Cardiac septum (tissue), 1 donor: ENCODE measurements around the gene FAM89B. TPM values are rescaled to one million over a fixed set of nuclear protein-coding genes. Genes with fewer than 3 reads are reported as not detected.
A peak's percentile ranks its signal among the peaks of the same experiment; 100 is the strongest.
"Not testable (repeated sequence)": the region's sequence is repeated elsewhere in the genome, so short reads cannot be mapped to it uniquely, and the experiment has no call there.

Source experiments
- DNase-seq: peaks from one replicate; pipeline ENCODE4 v3.0.0-alpha.2; 2020; ENCODE audit warnings: low spot score
- intact Hi-C: fragments of 100-400 bp; cut with DNase I; formaldehyde crosslinking; loops from one replicate; pipeline ENCODE4 v1.14.0; 2022
- total RNA-seq: library from RNA; stranded (reverse); fragmentation: NEBNext Ultra II Directional; extraction: Animal tissue kit (Norgen Biotek cat#: 25700); gene quantifications from one replicate; pipeline ENCODE4 v1.2.1, GENCODE V29; 2021
- donor health status: DM: no; HTN: no; CAD: no.

FAM89B gene
- total RNA-seq, 1 donor from 2014 or later = 47.4 TPM

GRCh38 chr11:65554057-65554818, 18.1 kb upstream of the FAM89B start:
- intact Hi-C loops = no loop called here
- DNase-seq = no peak

- DNase-seq = no peak
- intact Hi-C loops = no loop called here
Observed at GRCh38 chr11:65554842-65555430, 17.4 kb upstream of the FAM89B start.

- intact Hi-C loops = loop anchor here (2.0 kb wide), 1 partner anchor 15 kb away; no protein-coding TSS in a partner anchor
- peak; percentile 85 for DNase-seq
Observed at GRCh38 chr11:65555693-65556231, 16.6 kb upstream of the FAM89B start.

- intact Hi-C loops = loop anchor here (2.0 kb wide), 1 partner anchor 16 kb away; no protein-coding TSS in a partner anchor
- DNase-seq = no peak
Observed at GRCh38 chr11:65556470-65557279, 15.7 kb upstream of the FAM89B start.

- no peak for DNase-seq
- intact Hi-C loops = loop anchor here (2.0 kb wide), 2 partner anchors 15 to 17 kb away; partner anchors contain the start of gene FAM89B
Observed at GRCh38 chr11:65557280-65558001, 14.9 kb upstream of the FAM89B start.

GRCh38 chr11:65558002-65558929, 14.1 kb upstream of the FAM89B start, which contains the start of gene LTBP3:
TSS of gene LTBP3 (minus strand) at chr11:65558359. CDS start at chr11:65557959, 400 bp downstream.
- peak; percentile 84 for DNase-seq
- intact Hi-C loops = loop anchor here (2.0 kb wide), 1 partner anchor 15 kb away; the partner anchor contains the start of gene FAM89B

GRCh38 chr11:65558930-65559509, 13.3 kb upstream of the FAM89B start:
- intact Hi-C loops = loop anchor here (2.0 kb wide), 1 partner anchor 14 kb away; the partner anchor contains the start of gene FAM89B
- no peak for DNase-seq

GRCh38 chr11:65559535-65559934, 12.8 kb upstream of the FAM89B start:
- intact Hi-C loops = loop anchor here (2.0 kb wide), 1 partner anchor 13 kb away; the partner anchor contains the start of gene FAM89B
- DNase-seq = no peak

- DNase-seq = no peak
Observed at GRCh38 chr11:65559951-65560537, 12.3 kb upstream of the FAM89B start.

GRCh38 chr11:65560555-65561418, 11.6 kb upstream of the FAM89B start:
- DNase-seq = no peak
- intact Hi-C loops = no loop called here

More at GRCh38 chr11:65559951-65560537, 12.3 kb upstream of the FAM89B start:
- intact Hi-C loops = loop anchor here (2.0 kb wide), 1 partner anchor 13 kb away; the partner anchor contains the start of gene FAM89B

- no peak for DNase-seq
- intact Hi-C loops = no loop called here
Observed at GRCh38 chr11:65562020-65562419, 10.3 kb upstream of the FAM89B start.

- no peak for DNase-seq
Observed at GRCh38 chr11:65562788-65563187, 9.6 kb upstream of the FAM89B start.

GRCh38 chr11:65563601-65564000, 8.7 kb upstream of the FAM89B start:
- intact Hi-C loops = no loop called here
- DNase-seq = no peak

More at GRCh38 chr11:65562788-65563187, 9.6 kb upstream of the FAM89B start:
- intact Hi-C loops = no loop called here

GRCh38 chr11:65564879-65565559, 7.3 kb upstream of the FAM89B start:
- intact Hi-C loops, DNase-seq: not testable (repeated sequence)

GRCh38 chr11:65565624-65566453, 6.5 kb upstream of the FAM89B start:
- DNase-seq = no peak
- intact Hi-C loops = no loop called here
